Purkinje cell (primary cell): Measurements from ENCODE around the gene DGKG. TPM values are rescaled to one million over a fixed set of nuclear protein-coding genes. Genes with fewer than 3 reads are reported as not detected.

Source experiments
- polyA plus RNA-seq: library from polyadenylated mRNA; unstranded; fragments of >200 nt; fragmentation: Nextera tagmentation; gene quantifications from 2 replicates; pipeline ENCODE4 v1.2.1, GENCODE V29; 2014

DGKG gene
- polyA plus RNA-seq: 66.0 and 73.5 TPM in 2 replicates

DNA sequence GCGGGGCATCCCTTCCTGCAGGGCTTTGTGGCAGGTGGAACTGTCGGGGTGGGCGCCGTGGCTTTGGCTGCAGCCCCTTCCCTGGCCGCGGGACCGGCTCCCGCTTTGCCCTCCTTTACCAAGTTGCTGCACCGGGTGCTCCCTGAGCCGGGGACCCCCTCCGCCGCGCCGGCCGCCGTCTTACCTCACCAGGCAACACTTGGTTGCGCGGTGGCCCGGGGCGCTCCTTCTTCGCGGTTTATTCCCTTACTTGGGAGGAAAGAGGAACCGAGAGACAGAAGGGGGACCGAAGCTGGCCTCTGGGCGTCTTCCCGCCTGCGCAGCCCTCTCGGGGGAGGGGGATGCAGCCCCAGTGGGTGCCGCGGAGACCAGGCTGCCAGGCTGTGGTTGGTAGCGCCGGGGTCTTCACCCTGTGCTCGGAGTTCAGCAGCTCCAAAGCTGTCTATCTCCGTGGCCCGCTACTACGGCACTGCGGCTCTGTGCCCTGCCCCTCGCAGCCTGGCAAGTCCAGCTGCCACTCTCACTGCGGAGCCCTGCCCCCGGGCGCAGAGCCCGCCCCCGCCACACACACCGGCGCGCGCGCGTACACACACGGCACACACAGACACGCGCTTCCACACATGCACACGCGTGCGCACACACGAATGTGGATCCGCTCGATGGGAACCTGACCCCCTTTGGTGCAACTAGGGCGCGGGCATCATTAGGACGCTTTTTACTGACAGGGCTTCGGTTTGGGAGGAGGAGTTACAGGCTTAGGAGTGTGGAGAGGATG, at the start of gene DGKG:
TSS of gene DGKG (minus strand) at position 473 of the 775 bp plus-strand sequence. CDS start 41,775 bp downstream, outside the sequence.

DNA sequence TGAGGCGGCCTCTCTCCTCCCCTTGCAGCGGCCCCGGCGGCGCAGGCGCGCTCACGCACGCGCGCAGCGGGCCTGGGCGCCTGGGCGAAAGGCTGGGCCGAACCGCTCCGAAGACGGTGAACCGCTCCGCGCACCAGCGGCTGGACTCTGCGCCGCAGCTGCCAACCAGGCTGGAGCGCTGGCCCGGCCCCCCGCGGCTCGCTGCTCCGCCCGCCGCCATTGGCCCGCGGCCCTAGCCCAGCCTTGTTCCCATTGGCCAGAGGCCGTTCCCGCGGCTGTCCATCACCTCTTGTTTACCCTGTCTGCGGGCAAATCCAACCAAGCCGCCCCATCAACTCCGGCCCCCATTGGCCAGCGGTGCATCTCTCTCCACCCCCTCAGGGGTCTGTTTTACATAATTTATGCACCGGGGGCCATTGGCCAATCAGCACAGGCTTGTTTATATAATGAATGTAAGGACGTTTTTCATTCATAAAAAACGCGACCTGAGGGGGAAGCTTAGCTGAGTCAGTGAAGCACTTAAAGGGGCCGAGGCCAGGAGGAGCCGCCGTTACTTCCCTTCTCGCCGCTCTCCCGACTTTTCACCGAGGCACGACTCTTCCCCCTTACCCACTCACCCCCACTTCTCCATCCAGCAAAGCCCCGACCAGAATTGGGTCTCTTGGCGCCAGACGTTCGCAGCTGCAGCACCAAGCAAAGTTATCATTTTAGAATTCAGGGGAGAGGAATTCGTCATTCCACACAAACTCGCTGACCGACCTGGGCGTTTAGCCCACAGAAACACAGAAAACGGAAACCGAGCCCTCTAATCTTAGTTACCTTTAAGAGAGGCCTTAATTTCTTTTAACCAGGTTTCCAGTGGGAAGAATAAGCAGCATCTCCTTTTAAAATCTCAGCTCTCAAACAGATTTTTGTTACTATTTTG, 252.8 kb downstream of the DGKG start, which contains the start of gene ETV5:
TSS of gene ETV5 (minus strand) at position 149 of the 925 bp plus-strand sequence. CDS start 3,221 bp downstream, outside the sequence.

Other genes with a start within 250 kb of the DGKG start
- gene CRYGS, start 182.1 kb upstream of the DGKG start, polyA plus RNA-seq: 1.8 and 3.2 TPM in 2 replicates
- gene TBCCD1, start 205.1 kb upstream of the DGKG start, polyA plus RNA-seq: 6.0 and 8.7 TPM in 2 replicates
- 42.0 and 44.2 TPM in 2 replicates for gene DNAJB11, start 208.5 kb upstream of the DGKG start, polyA plus RNA-seq